Thyroid gland (tissue), 4 donors: ENCODE measurements around the gene F2RL2. TPM values are rescaled to one million over a fixed set of nuclear protein-coding genes. Genes with fewer than 3 reads are reported as not detected.

Experiments used
- DNase-seq, 2 donors: peaks; one replicate each; pipeline ENCODE4 v3.0.0-alpha.2; 2019
- H3K27ac ChIP-seq, 3 donors: fragments of 200-600 bp; sonication (generic); 1 replicate in 2 of 3; 2 replicates in 1 of 3; pipeline ENCODE4 v1.5.1; 2016 to 2019; ENCODE audit warnings: mild to moderate bottlenecking in 1 of 3, moderate library complexity in 1 of 3
- H3K27me3 ChIP-seq: fragments of 200-600 bp; sonication (generic); one replicate; pipeline ENCODE4 v1.5.1; 2019
- H3K36me3 ChIP-seq, 2 donors: fragments of 200-600 bp; sonication (generic); one replicate each; pipeline ENCODE4 v1.5.1; 2016 to 2019
- H3K4me1 ChIP-seq, 2 donors: fragments of 200-600 bp; sonication (generic); one replicate each; pipeline ENCODE4 v1.5.1; 2017 to 2019
- H3K4me3 ChIP-seq, 3 donors: fragments of 200-600 bp; sonication (generic); replicated peaks in 1 of 3; 1 replicate in 2 of 3; 2 replicates in 1 of 3; pipeline ENCODE4 v1.5.1; 2016; ENCODE audit warnings: mild to moderate bottlenecking in 1 of 3
- H3K9me3 ChIP-seq: fragments of 200-600 bp; sonication (generic); one replicate; pipeline ENCODE4 v1.5.1; 2017
- POLR2A ChIP-seq, 2 donors: fragments of 450-650 bp; IDR thresholded peaks; one replicate each; pipeline ENCODE4 v1.6.1; 2017; ENCODE audit warnings: antibody characterized with exemption in 2 of 2, mild to moderate bottlenecking in 2 of 2, moderate library complexity in 1 of 2
- WGBS, 2 donors: methylation state at CpG; one replicate each; pipeline ENCODE4 v1.1.5; 2017; 5-methylcytosine and 5-hydroxymethylcytosine counted together
- intact Hi-C: fragments of 100-400 bp; cut with DNase I; formaldehyde crosslinking; loops from one replicate; pipeline ENCODE4 v1.15.1; 2023
- total RNA-seq, 4 donors: library from RNA; depleted of rRNA; stranded (reverse); fragments of >200 nt; gene quantifications; one replicate each; pipeline ENCODE4 v1.2.3, GENCODE V29; 2016
- TF ChIP-seq, protein P1 (sequence below), 6 experiments: fragments of 200-600 bp in 3 of 6; fragments of 450-650 bp in 3 of 6; sonication (generic) in 3 of 6; IDR thresholded peaks; one replicate each; pipeline ENCODE4 v1.5.1; 2016 to 2019; ENCODE audit warnings: antibody characterized with exemption in 6 of 6, mild to moderate bottlenecking in 2 of 6, inconsistent platforms in 1 of 6, moderate library complexity in 1 of 6

Gene F2RL2
- total RNA-seq, 4 donors from 2014 or later, result 0.13 to 0.73 (median 0.33) TPM

DNA sequence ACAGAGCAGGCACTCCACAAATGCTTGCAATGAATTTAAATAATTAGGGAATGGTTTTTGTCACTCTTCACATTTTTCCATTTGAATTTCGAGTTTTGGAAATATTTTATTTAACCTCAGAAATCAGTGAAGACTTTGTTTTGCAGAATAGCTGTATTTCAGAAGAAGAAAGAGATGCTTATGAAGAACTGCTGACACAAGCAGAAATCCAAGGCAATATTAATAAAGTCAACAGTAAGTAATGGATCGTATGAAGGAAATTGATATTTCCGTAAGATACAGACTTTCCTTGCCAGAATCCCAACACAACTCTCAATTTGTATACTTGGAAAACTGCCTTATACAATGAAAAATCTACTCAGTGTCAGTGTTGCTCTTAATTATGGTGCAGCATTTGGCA, 30.5 kb downstream of the F2RL2 start:
- H3K4me3 ChIP-seq, result no peak overlapping the region
- H3K36me3 ChIP-seq, result no peaks in the 10 kb centered on the region
- no peak for TF ChIP-seq POLR2A (IDR thresholded peaks at IDR 0.05)
- TF ChIP-seq, protein P1, sequence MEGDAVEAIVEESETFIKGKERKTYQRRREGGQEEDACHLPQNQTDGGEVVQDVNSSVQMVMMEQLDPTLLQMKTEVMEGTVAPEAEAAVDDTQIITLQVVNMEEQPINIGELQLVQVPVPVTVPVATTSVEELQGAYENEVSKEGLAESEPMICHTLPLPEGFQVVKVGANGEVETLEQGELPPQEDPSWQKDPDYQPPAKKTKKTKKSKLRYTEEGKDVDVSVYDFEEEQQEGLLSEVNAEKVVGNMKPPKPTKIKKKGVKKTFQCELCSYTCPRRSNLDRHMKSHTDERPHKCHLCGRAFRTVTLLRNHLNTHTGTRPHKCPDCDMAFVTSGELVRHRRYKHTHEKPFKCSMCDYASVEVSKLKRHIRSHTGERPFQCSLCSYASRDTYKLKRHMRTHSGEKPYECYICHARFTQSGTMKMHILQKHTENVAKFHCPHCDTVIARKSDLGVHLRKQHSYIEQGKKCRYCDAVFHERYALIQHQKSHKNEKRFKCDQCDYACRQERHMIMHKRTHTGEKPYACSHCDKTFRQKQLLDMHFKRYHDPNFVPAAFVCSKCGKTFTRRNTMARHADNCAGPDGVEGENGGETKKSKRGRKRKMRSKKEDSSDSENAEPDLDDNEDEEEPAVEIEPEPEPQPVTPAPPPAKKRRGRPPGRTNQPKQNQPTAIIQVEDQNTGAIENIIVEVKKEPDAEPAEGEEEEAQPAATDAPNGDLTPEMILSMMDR (IDR thresholded peaks at IDR 0.05), result no peak
- 56 to 83% methylated on average over 3 of the region's 3 CpGs for WGBS, 2 donors
- DNase-seq, result no peak
- no peak overlapping the region for H3K27ac ChIP-seq
- intact Hi-C loops, result no loop called here
- no peaks in the 10 kb centered on the region for H3K27me3 ChIP-seq
- H3K4me1 ChIP-seq, result no peaks in the 10 kb centered on the region
- no peaks in the 10 kb centered on the region for H3K9me3 ChIP-seq

DNA sequence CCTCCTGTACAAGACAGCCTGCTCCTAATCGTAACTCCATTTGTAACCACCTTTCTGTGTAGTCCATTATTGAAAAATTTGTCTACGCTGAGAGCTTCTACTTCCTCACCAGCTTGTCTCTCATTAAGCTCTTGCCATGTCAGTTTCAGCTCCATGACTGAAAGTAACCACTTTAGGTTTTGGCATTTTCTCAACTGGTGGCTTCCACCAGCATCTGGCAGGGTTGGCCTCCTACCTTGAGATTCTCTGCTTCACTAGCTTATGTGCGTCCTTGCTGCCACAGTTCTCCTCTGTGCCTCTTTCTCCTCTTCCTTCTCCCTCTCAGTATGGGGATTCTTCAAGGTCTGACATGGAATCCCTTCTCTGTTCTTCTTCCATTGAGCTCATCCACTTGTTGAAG, 31.8 kb downstream of the F2RL2 start:
- H3K9me3 ChIP-seq, result no peaks in the 10 kb centered on the region
- 95 to 96% methylated on average over 3 of the region's 3 CpGs for WGBS, 2 donors
- no peak overlapping the region for H3K4me3 ChIP-seq
- TF ChIP-seq, protein P1 (IDR thresholded peaks at IDR 0.05), result no peak
- TF ChIP-seq POLR2A (IDR thresholded peaks at IDR 0.05), result no peak
- no peaks in the 10 kb centered on the region for H3K36me3 ChIP-seq
- H3K27ac ChIP-seq, result no peak overlapping the region
- no peak for DNase-seq
- intact Hi-C loops, result no loop called here
- no peaks in the 10 kb centered on the region for H3K4me1 ChIP-seq
- H3K27me3 ChIP-seq, result no peaks in the 10 kb centered on the region

DNA sequence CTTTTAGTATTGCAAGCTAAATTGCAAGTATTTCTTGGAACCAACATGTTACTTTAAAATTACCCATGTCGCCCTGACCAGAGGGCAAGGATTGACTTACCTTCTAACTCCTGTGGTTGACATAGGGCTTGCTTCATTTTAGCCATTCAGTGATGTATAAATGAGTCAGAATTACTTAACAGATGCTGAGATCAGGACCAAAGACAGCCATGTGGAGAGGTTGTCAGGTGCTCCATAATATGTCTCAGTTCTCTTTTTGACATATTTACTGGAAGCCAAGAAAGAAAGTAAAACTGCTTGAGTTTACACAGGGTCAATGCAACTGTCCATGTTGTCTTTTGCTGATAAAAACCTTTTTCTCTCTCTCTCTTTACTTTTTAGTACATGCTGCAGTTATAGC, 33.2 kb downstream of the F2RL2 start:
- no peak for TF ChIP-seq POLR2A (IDR thresholded peaks at IDR 0.05)
- TF ChIP-seq, protein P1 (IDR thresholded peaks at IDR 0.05), result no peak
- WGBS, 2 donors, result 97 to 100% methylated on average over 1 of the region's 1 CpG
- intact Hi-C loops, result no loop called here

DNA sequence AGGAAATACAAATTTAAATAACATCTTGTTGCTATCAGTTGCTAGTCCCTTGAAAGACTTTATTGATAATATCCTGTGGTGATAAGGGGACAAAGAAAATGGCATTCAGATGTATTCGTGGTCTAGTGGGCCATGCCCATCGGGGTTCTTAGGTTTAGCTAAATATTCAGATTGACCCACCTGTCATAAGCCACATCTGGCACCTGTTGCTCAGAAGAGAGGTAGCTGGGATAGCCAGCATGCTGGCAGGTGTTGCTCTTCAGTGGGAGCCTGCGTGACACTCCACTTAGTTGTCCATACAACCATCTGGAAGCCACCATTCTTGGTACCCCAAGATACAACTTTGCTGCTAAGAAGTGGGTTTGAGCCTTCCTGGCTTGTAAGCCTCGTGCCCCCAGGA, 36.7 kb downstream of the F2RL2 start:
- TF ChIP-seq POLR2A (IDR thresholded peaks at IDR 0.05), result no peak
- TF ChIP-seq, protein P1 (IDR thresholded peaks at IDR 0.05), result no peak
- Histone ChIP-seq H3K4me1 (peaks cover 0 to 6% of the 10 kb centered on the region in 2 donors), H3K27me3 (no peaks in the 10 kb centered on the region), H3K9me3 (no peaks in the 10 kb centered on the region), H3K4me3 (no peak overlapping the region), H3K36me3 (no peaks in the 10 kb centered on the region), H3K27ac (no peak overlapping the region)
- WGBS, 2 donors, result 92 to 93% methylated on average over 4 of the region's 4 CpGs
- no peak for DNase-seq
- intact Hi-C loops, result no loop called here

More for the DNA sequence above, 33.2 kb downstream of the F2RL2 start:
- no peaks in the 10 kb centered on the region for H3K4me1 ChIP-seq
- H3K27me3 ChIP-seq, result no peaks in the 10 kb centered on the region
- no peaks in the 10 kb centered on the region for H3K9me3 ChIP-seq
- H3K36me3 ChIP-seq, result no peaks in the 10 kb centered on the region
- no peak for DNase-seq
- no peak overlapping the region for H3K27ac ChIP-seq
- no peak overlapping the region for H3K4me3 ChIP-seq

DNA sequence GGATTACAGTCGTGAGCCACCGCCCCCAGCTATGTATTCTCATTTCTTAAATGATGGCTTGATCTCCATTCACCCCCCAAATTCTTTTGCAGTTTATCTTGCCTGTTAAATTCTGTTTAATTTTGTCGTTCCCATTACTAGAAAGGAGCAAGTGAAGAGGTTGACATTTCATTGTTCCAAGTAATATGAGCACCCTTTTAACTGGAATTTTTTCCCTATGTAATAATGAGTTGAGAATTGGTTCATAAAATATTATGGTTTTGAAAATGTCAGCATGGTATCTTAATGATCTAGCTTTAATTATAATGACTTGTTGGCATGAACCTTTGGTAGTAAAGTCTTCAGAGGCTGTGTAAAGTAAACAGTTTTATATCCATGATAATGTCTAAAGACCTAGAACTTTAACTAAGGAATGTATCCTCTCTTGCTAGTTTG, 37.4 kb downstream of the F2RL2 start:
- H3K27me3 ChIP-seq, result no peaks in the 10 kb centered on the region
- H3K27ac ChIP-seq, result no peak overlapping the region
- 86 to 90% methylated on average over 3 of the region's 3 CpGs for WGBS, 2 donors
- H3K4me3 ChIP-seq, result no peak overlapping the region
- intact Hi-C loops, result no loop called here
- TF ChIP-seq POLR2A (IDR thresholded peaks at IDR 0.05), result no peak
- TF ChIP-seq, protein P1 (IDR thresholded peaks at IDR 0.05), result no peak
- H3K4me1 ChIP-seq, result peaks cover 0 to 6% of the 10 kb centered on the region in 2 donors
- no peak for DNase-seq
- no peaks in the 10 kb centered on the region for H3K9me3 ChIP-seq
- H3K36me3 ChIP-seq, result no peaks in the 10 kb centered on the region
